HCEC 1CT (cell line): ENCODE measurements around the gene GIMAP6.
"Not testable (repeated sequence)": the region's sequence is repeated elsewhere in the genome, so short reads cannot be mapped to it uniquely, and the experiment has no call there.

Experiments used
- DNase-seq: peaks from one replicate; pipeline ENCODE4 v3.0.0-alpha.2; 2017

The GIMAP6 gene

GRCh38 chr7:150579979-150580637, 52.1 kb downstream of the GIMAP6 start:
- DNase-seq, result not testable (repeated sequence)
